IMR-90 (cell line): ENCODE data around the gene ADGRL4. TPM values are rescaled to one million over a fixed set of nuclear protein-coding genes. Genes with fewer than 3 reads are reported as not detected.

Experiments used
- ATAC-seq: fragments of 200-7000 bp; cut with Tn5 transposase; 2 replicates; pipeline ENCODE4 v1.9.1; 2020; ENCODE audit warnings: low read depth, mild to moderate bottlenecking, moderate library complexity
- BruUV-seq: library from RNA; stranded (reverse); fragments of 400-500 nt; replicated peaks from 2 replicates; lab custom pipeline; 2021; lab: Mats Ljungman, UMichigan
- CTCF ChIA-PET: fragments of 300-600 bp; formaldehyde crosslinking; extraction: SDS; loops from one replicate; lab custom pipeline; 2021; ENCODE audit warnings: antibody characterized with exemption; lab: Yijun Ruan, JAX
- POLR2A ChIA-PET: fragments of 300-600 bp; sonication (Branson Sonifier 250); formaldehyde crosslinking; loops from one replicate; lab custom pipeline; 2022; ENCODE audit warnings: antibody characterized with exemption; ENCODE audit not compliant: unreplicated experiment; lab: Charles Lee
- DNase-seq: peaks from one replicate; pipeline ENCODE4 v3.0.0; 2013
- H2AFZ ChIP-seq: replicated peaks from 2 replicates; pipeline ENCODE3; 2013; ENCODE audit warnings: low read length, mild to moderate bottlenecking; ENCODE audit not compliant: poor library complexity
- H2AK5ac ChIP-seq: 2 replicates; pipeline ENCODE4 v1.6.1; 2013; ENCODE audit warnings: low read depth, low read length, inconsistent platforms
- H2AK9ac ChIP-seq: replicated peaks from 2 replicates; pipeline ENCODE3; 2013; ENCODE audit warnings: mild to moderate bottlenecking, low read depth, low read length, moderate library complexity; ENCODE audit not compliant: poor library complexity
- H2BK120ac ChIP-seq: 2 replicates; pipeline ENCODE4 v1.6.1; 2013; ENCODE audit warnings: low read depth, low read length, inconsistent platforms
- H2BK15ac ChIP-seq: 3 replicates; pipeline ENCODE4 v1.6.1; 2013; ENCODE audit warnings: low read depth, low read length, inconsistent platforms
- H2BK20ac ChIP-seq: 2 replicates; pipeline ENCODE4 v1.6.1; 2013; ENCODE audit warnings: low read depth, mild to moderate bottlenecking, inconsistent platforms, low read length, moderate library complexity
- H2BK5ac ChIP-seq: 2 replicates; pipeline ENCODE4 v1.6.1; 2013; ENCODE audit warnings: mild to moderate bottlenecking, low read depth, low read length, inconsistent platforms; ENCODE audit not compliant: poor library complexity, severe bottlenecking
- H3K14ac ChIP-seq: replicated peaks from 2 replicates; pipeline ENCODE4 v1.6.1; 2013; ENCODE audit warnings: low read depth, low read length, inconsistent platforms
- H3K18ac ChIP-seq: 2 replicates; pipeline ENCODE4 v1.6.1; 2013; ENCODE audit warnings: low read depth, low read length, control low read depth
- H3K23ac ChIP-seq: 2 replicates; pipeline ENCODE4 v1.6.1; 2013; ENCODE audit warnings: low read depth, low read length, inconsistent platforms
- H3K27ac ChIP-seq: 2 replicates; pipeline ENCODE4 v1.5.1; 2013; ENCODE audit warnings: mild to moderate bottlenecking, control low read depth, low read length; ENCODE audit not compliant: insufficient read depth
- H3K27me3 ChIP-seq: 2 replicates; pipeline ENCODE4 v1.6.1; 2013; ENCODE audit warnings: low read length; ENCODE audit not compliant: control insufficient read depth, insufficient read depth
- H3K36me3 ChIP-seq: 2 replicates; pipeline ENCODE4 v1.6.1; 2013; ENCODE audit warnings: low read length, mixed read lengths; ENCODE audit not compliant: control insufficient read depth, insufficient read depth
- H3K4ac ChIP-seq: 2 replicates; pipeline ENCODE4 v1.6.1; 2013; ENCODE audit warnings: low read depth, low read length, inconsistent platforms
- H3K4me1 ChIP-seq: 2 replicates; pipeline ENCODE4 v1.6.1; 2013; ENCODE audit warnings: low read length, mixed read lengths; ENCODE audit not compliant: control insufficient read depth, insufficient read depth
- H3K4me2 ChIP-seq: 2 replicates; pipeline ENCODE4 v1.6.1; 2013; ENCODE audit warnings: low read depth, mild to moderate bottlenecking, control low read depth, low read length, moderate library complexity
- H3K4me3 ChIP-seq: 2 replicates; pipeline ENCODE4 v1.5.1; 2013; ENCODE audit warnings: low read depth, mild to moderate bottlenecking, control low read depth, low read length, moderate library complexity; ENCODE audit not compliant: insufficient read depth
- H3K56ac ChIP-seq: 2 replicates; pipeline ENCODE4 v1.6.1; 2013; ENCODE audit warnings: low read length, inconsistent platforms; ENCODE audit not compliant: insufficient read depth; ENCODE audit errors: extremely low read depth
- H3K79me1 ChIP-seq, 2 experiments: 2 replicates each; pipeline ENCODE4 v1.6.1; 2013; ENCODE audit warnings: low read length in 2 of 2, inconsistent platforms in 1 of 2, low read depth in 1 of 2
- H3K9ac ChIP-seq: 2 replicates; pipeline ENCODE4 v1.6.1; 2013; ENCODE audit warnings: low read depth, low read length, control low read depth
- H3K9me1 ChIP-seq: 2 replicates; pipeline ENCODE4 v1.6.1; 2013; ENCODE audit warnings: low read length, inconsistent platforms; ENCODE audit not compliant: insufficient read depth
- H3K9me3 ChIP-seq: 2 replicates; pipeline ENCODE4 v1.6.1; 2013; ENCODE audit warnings: low read length; ENCODE audit not compliant: control insufficient read depth, insufficient read depth
- H4K20me1 ChIP-seq: 2 replicates; pipeline ENCODE4 v1.6.1; 2013; ENCODE audit warnings: low read length, inconsistent platforms; ENCODE audit not compliant: insufficient read depth
- H4K5ac ChIP-seq: 2 replicates; pipeline ENCODE4 v1.6.1; 2013; ENCODE audit warnings: mild to moderate bottlenecking, low read depth, low read length, control low read depth
- H4K8ac ChIP-seq, 2 experiments: 2 replicates each; pipeline ENCODE4 v1.6.1; 2013; ENCODE audit warnings: low read depth in 2 of 2, low read length in 2 of 2, control low read depth in 1 of 2, inconsistent platforms in 1 of 2
- H4K91ac ChIP-seq: 2 replicates; pipeline ENCODE4 v1.6.1; 2013; ENCODE audit warnings: low read depth, low read length, inconsistent platforms; ENCODE audit not compliant: insufficient read depth
- BHLHE40 ChIP-seq: fragments of 150-350 bp; IDR thresholded peaks from 2 replicates; pipeline ENCODE4 v1.6.1; 2016; ENCODE audit warnings: mild to moderate bottlenecking, low read depth, low read length
- CEBPB ChIP-seq: IDR thresholded peaks from 2 replicates; pipeline ENCODE4 v1.6.1; 2012; ENCODE audit warnings: low read depth, low read length, improper control_type of control experiment
- CHD1 ChIP-seq: IDR thresholded peaks from 2 replicates; pipeline ENCODE4 v1.6.1; 2012; ENCODE audit warnings: low read depth, low read length, improper control_type of control experiment
- CTCF ChIP-seq: conservative IDR thresholded peaks from 2 replicates; pipeline ENCODE4 v1.5.1; 2012; ENCODE audit warnings: mild to moderate bottlenecking, low read depth, low read length, improper control_type of control experiment
- ELK1 ChIP-seq: fragments of 150-350 bp; IDR thresholded peaks from 2 replicates; pipeline ENCODE4 v1.6.1; 2016; ENCODE audit warnings: low read depth, mild to moderate bottlenecking, low read length, moderate library complexity, borderline replicate concordance
- FOS ChIP-seq: fragments of 150-350 bp; IDR thresholded peaks from 2 replicates; pipeline ENCODE4 v1.6.1; 2016; ENCODE audit warnings: low read depth, low read length
- MAFK ChIP-seq: IDR thresholded peaks from 2 replicates; pipeline ENCODE4 v1.6.1; 2012; ENCODE audit warnings: low read depth, low read length, improper control_type of control experiment
- MAZ ChIP-seq: IDR thresholded peaks from 2 replicates; pipeline ENCODE4 v1.6.1; 2012; ENCODE audit warnings: low read depth, mild to moderate bottlenecking, low read length, improper control_type of control experiment, moderate library complexity, borderline replicate concordance
- MXI1 ChIP-seq: IDR thresholded peaks from 2 replicates; pipeline ENCODE4 v1.6.1; 2012; ENCODE audit warnings: low read depth, mild to moderate bottlenecking, low read length, moderate library complexity, borderline replicate concordance
- NFE2L2 ChIP-seq: fragments of 150-350 bp; IDR thresholded peaks from 2 replicates; pipeline ENCODE4 v1.6.1; 2016; ENCODE audit warnings: low read depth, mild to moderate bottlenecking, low read length
- POLR2A ChIP-seq: IDR thresholded peaks from 2 replicates; pipeline ENCODE4 v1.6.1; 2012; ENCODE audit warnings: mild to moderate bottlenecking, low read depth, low read length
- RAD21 ChIP-seq: IDR thresholded peaks from 2 replicates; pipeline ENCODE4 v1.6.1; 2012; ENCODE audit warnings: low read length, improper control_type of control experiment
- RCOR1 ChIP-seq: IDR thresholded peaks from 2 replicates; pipeline ENCODE4 v1.6.1; 2012; ENCODE audit warnings: mild to moderate bottlenecking, low read length, improper control_type of control experiment; ENCODE audit not compliant: insufficient replicate concordance
- RFX5 ChIP-seq: IDR thresholded peaks from 2 replicates; pipeline ENCODE4 v1.8.0; 2012; ENCODE audit warnings: low read depth, mild to moderate bottlenecking, low read length, moderate library complexity
- SMC3 ChIP-seq: fragments of 150-350 bp; IDR thresholded peaks from 2 replicates; pipeline ENCODE4 v1.6.1; 2016; ENCODE audit warnings: low read depth, mild to moderate bottlenecking, antibody characterized with exemption, low read length, moderate library complexity
- USF2 ChIP-seq: fragments of 150-350 bp; IDR thresholded peaks from 2 replicates; pipeline ENCODE4 v1.6.1; 2017; ENCODE audit warnings: mild to moderate bottlenecking, antibody characterized with exemption, low read length, low read depth
- WGBS, 2 experiments: methylation state at CpG; one replicate each; pipeline versions ENCODE4 v1.1.5 to v1.1.7; 2013; ENCODE audit warnings: missing lambda C conversion rate in 2 of 2; ENCODE audit not compliant: insufficient read length in 1 of 2; ENCODE audit errors: extremely low coverage in 2 of 2; 5-methylcytosine and 5-hydroxymethylcytosine counted together
- dilution Hi-C: fragments of 300-500 bp; cut with HindIII; formaldehyde crosslinking; loops from one replicate; pipeline ENCODE4 v1.14.3; 2018; ENCODE audit warnings: low sequenced_read_pairs; ENCODE audit not compliant: unreplicated experiment
- in situ Hi-C: fragments of 300-500 bp; cut with MboI; formaldehyde crosslinking; loops from 3 replicates; pipeline ENCODE4 v1.14.3; 2019; ENCODE audit warnings: low sequenced_read_pairs, inconsistent platforms, mixed read lengths
- intact Hi-C: fragments of 100-400 bp; cut with micrococcal nuclease; formaldehyde crosslinking; loops from 2 replicates; pipeline ENCODE4 v1.10.0; 2022
- polyA plus RNA-seq, 3 experiments: library from polyadenylated mRNA; depleted of rRNA; stranded (reverse); fragments of >200 nt; gene quantifications; 2 replicates each; pipeline ENCODE4 v1.2.3, GENCODE V29; 2012; ENCODE audit warnings: low replicate concordance in 1 of 3
- total RNA-seq: library from RNA; depleted of rRNA; stranded (reverse); fragments of >200 nt; gene quantifications from 2 replicates; pipeline ENCODE4 v1.2.3, GENCODE V29; 2012

ADGRL4 gene
- total and polyA plus RNA-seq, 2 of the 4 experiments (the other 2 are of a cell fraction) = 3.2 to 4.5 TPM

GRCh38 chr1:78894811-78895210 lies 111.7 kb downstream of the ADGRL4 start:
- CTCF ChIA-PET = no interaction called here
- no peak overlapping the region for H2AFZ ChIP-seq
- in situ Hi-C loops (no loop called here), intact Hi-C loops (no loop called here), dilution Hi-C loops (no loop called here)
- no peak overlapping the region for H2BK5ac ChIP-seq
- ATAC-seq (no peak), DNase-seq (no peak)
- H3K27me3 ChIP-seq = no peaks in the 10 kb centered on the region
- H3K4me2 ChIP-seq = no peak overlapping the region
- H3K14ac ChIP-seq = no peak overlapping the region
- no peak overlapping the region for H2BK15ac ChIP-seq
- H2BK120ac ChIP-seq = no peak overlapping the region
- no peak overlapping the region for H3K9ac ChIP-seq
- H2BK20ac ChIP-seq = no peak overlapping the region
- H4K8ac ChIP-seq = no peak overlapping the region
- 0 out of 2 replicates have a peak, but pooled peaks cover 4% of the 10 kb centered on the region for H3K9me1 ChIP-seq
- no peak overlapping the region for H3K4ac ChIP-seq
- H3K18ac ChIP-seq = no peak overlapping the region
- H2AK5ac ChIP-seq = no peak overlapping the region
- H4K20me1 ChIP-seq = no peaks in the 10 kb centered on the region
- TF ChIP-seq NFE2L2 = no peak
- no peak for TF ChIP-seq RFX5
- no peak for TF ChIP-seq CTCF
- TF ChIP-seq MXI1 = no peak
- TF ChIP-seq MAZ = no peak
- TF ChIP-seq MAFK = no peak
- TF ChIP-seq RCOR1 = no peak
- TF ChIP-seq USF2 = no peak
- no peak for TF ChIP-seq POLR2A
- no peak for TF ChIP-seq ELK1
- no peak for TF ChIP-seq BHLHE40
- TF ChIP-seq RAD21 = no peak
- TF ChIP-seq SMC3 = no peak
- TF ChIP-seq FOS = no peak
- TF ChIP-seq CHD1 = no peak
- no peak for TF ChIP-seq CEBPB
- no peak overlapping the region for H4K91ac ChIP-seq
- H3K36me3 ChIP-seq = no peaks in the 10 kb centered on the region
- H3K56ac ChIP-seq = no peak overlapping the region
- POLR2A ChIA-PET = no interaction called here
- no peaks in the 10 kb centered on the region for H3K79me1 ChIP-seq
- no peak overlapping the region for H2AK9ac ChIP-seq
- no CpG with 5 or more reads among the region's 2 CpGs for WGBS, 2 experiments
- H3K27ac ChIP-seq = no peak overlapping the region
- H4K5ac ChIP-seq = no peak overlapping the region
- H3K4me1 ChIP-seq = no peaks in the 10 kb centered on the region
- no peak overlapping the region for H3K23ac ChIP-seq
- H3K9me3 ChIP-seq = no peaks in the 10 kb centered on the region
- BruUV-seq = no TSS peak
- H3K4me3 ChIP-seq = no peak overlapping the region
